Naive thymus-derived CD4-positive, alpha-beta T cell (primary cell): ENCODE measurements around the gene PNISR. TPM values are rescaled to one million over a fixed set of nuclear protein-coding genes. Genes with fewer than 3 reads are reported as not detected.

ENCODE experiments used
- ATAC-seq: fragments of 150-1000 bp; cut with Tn5 transposase; 2 replicates; pipeline ENCODE4 v1.10.0; 2021; ENCODE audit warnings: mild to moderate bottlenecking, moderate library complexity
- CTCF ChIA-PET: fragments of 350-600 bp; sonication (Branson Sonifier 250); formaldehyde crosslinking; loops from one replicate; lab custom pipeline; 2021; ENCODE audit warnings: antibody characterized with exemption; lab: Charles Lee
- POLR2A ChIA-PET: fragments of 350-600 bp; sonication (Branson Sonifier 250); formaldehyde crosslinking; loops from one replicate; lab custom pipeline; 2021; ENCODE audit warnings: antibody characterized with exemption, inconsistent platforms; lab: Charles Lee
- DNase-seq, 9 donors: peaks; one replicate each; pipeline versions ENCODE4 v3.0.0 to v3.0.0-alpha.2; 2020 to 2022; ENCODE audit warnings: mixed read lengths in 1 of 9
- H3K27ac ChIP-seq: one replicate; pipeline ENCODE4 v1.7.0; 2013; ENCODE audit warnings: mild to moderate bottlenecking, low read depth, low read length, moderate library complexity
- H3K27me3 ChIP-seq, 2 donors: one replicate each; pipeline ENCODE4 v1.7.0; 2013; ENCODE audit warnings: low read length in 2 of 2, mild to moderate bottlenecking in 2 of 2, moderate library complexity in 2 of 2; ENCODE audit not compliant: control insufficient read depth in 2 of 2, insufficient read depth in 2 of 2
- H3K36me3 ChIP-seq, 3 experiments: 1 replicate in 2 of 3; 2 replicates in 1 of 3; pipeline ENCODE4 v1.7.0; 2013; ENCODE audit warnings: low read length in 3 of 3, mild to moderate bottlenecking in 3 of 3, moderate library complexity in 1 of 3; ENCODE audit not compliant: insufficient read depth in 3 of 3, control insufficient read depth in 2 of 3
- H3K4me1 ChIP-seq, 2 donors: one replicate each; pipeline ENCODE4 v1.7.0; 2013; ENCODE audit warnings: low read length in 2 of 2, mild to moderate bottlenecking in 2 of 2, moderate library complexity in 1 of 2; ENCODE audit not compliant: control insufficient read depth in 2 of 2, insufficient read depth in 2 of 2
- H3K4me3 ChIP-seq: 2 replicates; pipeline ENCODE4 v1.7.0; 2013; ENCODE audit warnings: mild to moderate bottlenecking, low read length
- H3K9me3 ChIP-seq, 3 experiments: 1 replicate in 2 of 3; 2 replicates in 1 of 3; pipeline ENCODE4 v1.7.0; 2013; ENCODE audit warnings: low read length in 3 of 3; ENCODE audit not compliant: control insufficient read depth in 2 of 3
- H3K27ac Mint-ChIP-seq, 9 donors: one replicate each; pipeline ENCODE4 v1.8.0; 2020 to 2022; ENCODE audit warnings: mixed read lengths in 9 of 9, mild to moderate bottlenecking in 8 of 9, moderate library complexity in 5 of 9, inconsistent platforms in 2 of 9
- H3K27me3 Mint-ChIP-seq, 5 donors: one replicate each; pipeline ENCODE4 v1.8.0; 2021 to 2022; ENCODE audit warnings: mixed read lengths in 5 of 5, mild to moderate bottlenecking in 1 of 5
- H3K36me3 Mint-ChIP-seq, 5 donors: one replicate each; pipeline ENCODE4 v1.8.0; 2020 to 2022; ENCODE audit warnings: mixed read lengths in 5 of 5, mild to moderate bottlenecking in 3 of 5, inconsistent platforms in 1 of 5
- H3K4me1 Mint-ChIP-seq, 7 donors: one replicate each; pipeline ENCODE4 v1.8.0; 2020 to 2022; ENCODE audit warnings: mixed read lengths in 7 of 7, mild to moderate bottlenecking in 3 of 7, inconsistent platforms in 1 of 7
- H3K4me3 Mint-ChIP-seq, 10 donors: one replicate each; pipeline ENCODE4 v1.8.0; 2020 to 2022; ENCODE audit warnings: mild to moderate bottlenecking in 10 of 10, mixed read lengths in 10 of 10, moderate library complexity in 6 of 10, inconsistent platforms in 2 of 10
- H3K9me3 Mint-ChIP-seq, 11 donors: one replicate each; pipeline ENCODE4 v1.8.0; 2020 to 2022; ENCODE audit warnings: mixed read lengths in 11 of 11, mild to moderate bottlenecking in 4 of 11, inconsistent platforms in 1 of 11, moderate library complexity in 1 of 11
- intact Hi-C, 2 donors: fragments of 100-400 bp; cut with micrococcal nuclease; formaldehyde crosslinking; loops; one replicate each; pipeline ENCODE4 v1.15.1; 2023
- polyA plus RNA-seq, 2 donors: library from polyadenylated mRNA; unstranded; fragments of 300-500 nt; fragmentation: Illumina TruSeq; gene quantifications; one replicate each; pipeline ENCODE4 v1.2.3, GENCODE V29; 2021
- total RNA-seq, 6 experiments: library from RNA in 5 of 6; stranded (reverse) in 5 of 6; gene quantifications; 1 replicate in 5 of 6; 2 replicates in 1 of 6; pipeline ENCODE4 v1.2.3 and lab custom pipeline; 2021 to 2026

PNISR gene
- total and polyA plus RNA-seq, 7 experiments from 2014 or later, result 75.2 to 423 (median 240) TPM

DNA sequence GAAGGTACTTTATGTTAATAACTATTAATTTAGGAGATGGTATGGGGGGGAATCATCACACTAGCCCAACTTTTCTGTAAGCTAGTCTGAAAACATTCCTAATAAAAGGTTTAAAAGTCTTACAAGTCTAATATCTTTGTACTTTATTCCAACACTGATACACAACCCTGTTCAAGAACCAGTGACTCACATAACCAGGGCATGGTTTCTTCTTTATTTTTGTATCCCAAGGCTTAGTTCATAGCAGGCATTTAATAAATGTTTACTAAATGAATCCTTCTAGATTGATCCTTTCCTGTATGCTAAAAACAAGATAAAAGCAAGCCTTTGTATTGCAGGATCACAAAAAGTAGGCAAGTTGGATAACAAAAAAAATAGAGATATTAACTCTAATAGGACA lies 9.7 kb downstream of the PNISR start:
- peaks cover 33 to 86% (median 76%) of the 10 kb centered on the region in 7 donors for H3K4me1 Mint-ChIP-seq
- H3K27me3 Mint-ChIP-seq, result no peaks in the 10 kb centered on the region
- no peaks in the 10 kb centered on the region for H3K9me3 ChIP-seq
- ATAC-seq (no peak), DNase-seq (no peak)
- H3K4me3 ChIP-seq, result no peak overlapping the region
- peaks cover 0 to 20% (median 7%) of the 10 kb centered on the region in 3 experiments for H3K36me3 ChIP-seq
- no peak overlapping the region for H3K27ac ChIP-seq
- H3K9me3 Mint-ChIP-seq, result no peaks in the 10 kb centered on the region
- POLR2A ChIA-PET, result no interaction called here
- intact Hi-C loops, result loop anchor here (1.0 to 2.0 kb wide), 2 partner anchors 8 to 17 kb away; no protein-coding TSS in a partner anchor
- H3K27me3 ChIP-seq, result no peaks in the 10 kb centered on the region
- CTCF ChIA-PET, result interaction anchor here (0.6 kb wide), 1 partner anchor 22 kb away, joined by 3 read pairs; no protein-coding TSS in a partner anchor
- H3K4me3 Mint-ChIP-seq, result peak overlapping the region in 4 of 10 donors; percentile 16 to 52 (median 33)
- H3K4me1 ChIP-seq, result peaks cover 24 to 26% of the 10 kb centered on the region in 2 donors
- H3K36me3 Mint-ChIP-seq, result peaks cover 0 to 34% (median 11%) of the 10 kb centered on the region in 5 donors
- H3K27ac Mint-ChIP-seq, result peak overlapping the region in 1 of 9 donors; percentile 47

DNA sequence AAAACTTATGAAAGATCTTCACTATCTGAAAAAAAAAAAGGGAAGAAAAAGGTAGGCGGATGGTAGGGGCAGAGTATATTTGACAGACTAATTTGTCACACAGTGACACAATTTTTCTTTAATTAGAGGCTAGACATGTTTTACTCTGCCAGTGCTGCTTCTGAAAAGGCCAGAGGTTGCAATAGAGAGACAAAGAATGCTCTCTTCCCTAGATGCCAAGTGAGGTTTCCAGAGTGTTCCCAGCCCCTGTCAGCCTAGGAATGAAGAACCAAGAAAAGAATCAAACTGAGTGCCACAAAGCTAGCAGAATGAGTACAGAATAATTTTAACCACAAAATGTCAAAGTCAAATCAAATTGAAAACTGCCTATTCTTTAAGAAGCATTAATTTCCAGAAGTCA lies 13.0 kb downstream of the PNISR start:
- ChIA-PET CTCF (no interaction called here), POLR2A (no interaction called here)
- Histone ChIP-seq H3K9me3 (no peaks in the 10 kb centered on the region), H3K27ac (no peak overlapping the region), H3K36me3 (peaks cover 16 to 42% (median 21%) of the 10 kb centered on the region in 3 experiments), H3K4me3 (no peak overlapping the region), H3K27me3 (no peaks in the 10 kb centered on the region), H3K4me1 (peaks cover 14 to 21% of the 10 kb centered on the region in 2 donors)
- peaks cover 22 to 62% (median 53%) of the 10 kb centered on the region in 7 donors for H3K4me1 Mint-ChIP-seq
- intact Hi-C loops, result no loop called here
- DNase-seq (no peak), ATAC-seq (no peak)
- H3K27me3 Mint-ChIP-seq, result no peaks in the 10 kb centered on the region
- no peaks in the 10 kb centered on the region for H3K9me3 Mint-ChIP-seq
- H3K36me3 Mint-ChIP-seq, result peaks cover 7 to 52% (median 16%) of the 10 kb centered on the region in 5 donors
- peak overlapping the region in 4 of 9 donors; percentile 13 to 88 (median 42) for H3K27ac Mint-ChIP-seq
- H3K4me3 Mint-ChIP-seq, result no peak overlapping the region

DNA sequence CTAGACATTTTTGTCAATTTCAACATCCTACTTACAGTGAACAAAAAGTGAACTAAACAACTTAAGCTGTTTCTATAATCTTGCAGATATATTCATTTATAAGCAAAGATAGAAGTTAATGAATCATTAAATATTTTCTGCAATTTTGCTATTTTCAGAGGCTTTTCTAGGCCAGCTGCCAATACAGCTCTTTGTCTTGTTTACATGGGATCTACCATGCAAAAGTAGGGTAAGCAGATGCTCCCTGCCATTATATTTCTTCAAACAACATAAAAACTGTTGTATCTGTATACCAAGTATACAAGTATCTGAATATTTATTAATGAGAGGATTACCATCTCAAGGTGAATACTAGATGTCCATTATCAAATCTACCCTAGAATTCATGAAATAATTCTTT lies 15.4 kb downstream of the PNISR start:
- no peak overlapping the region for H3K4me3 ChIP-seq
- H3K27ac ChIP-seq, result no peak overlapping the region
- ATAC-seq, result no peak
- peak overlapping the region in 1 of 9 donors; percentile 52 for H3K27ac Mint-ChIP-seq
- intact Hi-C loops, result no loop called here
- DNase-seq, result no peak
- no peaks in the 10 kb centered on the region for H3K9me3 Mint-ChIP-seq
- H3K9me3 ChIP-seq, result no peaks in the 10 kb centered on the region
- peaks cover 12 to 42% (median 35%) of the 10 kb centered on the region in 7 donors for H3K4me1 Mint-ChIP-seq
- H3K4me3 Mint-ChIP-seq, result no peak overlapping the region
- H3K4me1 ChIP-seq, result peaks cover 3 to 9% of the 10 kb centered on the region in 2 donors
- H3K27me3 Mint-ChIP-seq, result no peaks in the 10 kb centered on the region
- H3K36me3 ChIP-seq, result peaks cover 24 to 65% (median 29%) of the 10 kb centered on the region in 3 experiments
- POLR2A ChIA-PET, result interaction anchor here (0.6 to 1.8 kb wide), 2 partner anchors 13 to 15 kb away, joined by 3 to 4 read pairs; partner anchors contain the start of gene PNISR
- H3K36me3 Mint-ChIP-seq, result peaks cover 7 to 62% (median 23%) of the 10 kb centered on the region in 5 donors
- CTCF ChIA-PET, result interaction anchor here (0.6 kb wide), 1 partner anchor 79 kb away, joined by 3 read pairs; no protein-coding TSS in a partner anchor
- H3K27me3 ChIP-seq, result no peaks in the 10 kb centered on the region

DNA sequence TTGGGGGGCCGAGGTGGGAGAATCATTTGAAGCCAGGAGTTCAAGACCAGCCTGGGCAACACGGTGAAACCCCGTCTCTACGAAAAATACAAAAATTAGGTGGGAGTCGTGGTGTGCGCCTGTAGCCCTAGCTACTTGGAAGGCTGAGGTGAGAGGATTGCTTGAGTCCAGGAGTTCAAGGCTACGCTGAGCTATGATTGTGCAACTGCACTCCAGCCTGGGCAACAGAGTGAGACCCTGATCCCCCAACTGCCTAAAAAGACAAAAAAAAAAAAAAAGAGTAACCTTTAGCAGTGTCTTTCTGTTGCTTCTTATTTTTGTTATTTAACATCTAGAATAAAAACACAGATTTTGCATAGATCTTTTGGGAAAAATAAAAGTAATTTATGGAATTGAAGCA lies 18.0 kb downstream of the PNISR start:
- CTCF ChIA-PET, result no interaction called here
- DNase-seq, result no peak
- no peaks in the 10 kb centered on the region for H3K9me3 Mint-ChIP-seq
- no peaks in the 10 kb centered on the region for H3K27me3 ChIP-seq
- peaks cover 7 to 19% (median 14%) of the 10 kb centered on the region in 7 donors for H3K4me1 Mint-ChIP-seq
- POLR2A ChIA-PET, result interaction anchor here (0.5 to 1.0 kb wide), 3 partner anchors 10 to 14 kb away, joined by 3 read pairs; partner anchors contain the start of gene COQ3
- H3K4me1 ChIP-seq, result no peaks in the 10 kb centered on the region
- H3K36me3 ChIP-seq, result peaks cover 42 to 84% (median 42%) of the 10 kb centered on the region in 3 experiments
- intact Hi-C loops, result no loop called here
- no peak for ATAC-seq
- H3K4me3 Mint-ChIP-seq, result no peak overlapping the region
- no peak overlapping the region for H3K27ac ChIP-seq
- no peak overlapping the region for H3K27ac Mint-ChIP-seq
- peaks cover 7 to 60% (median 39%) of the 10 kb centered on the region in 5 donors for H3K36me3 Mint-ChIP-seq
- H3K27me3 Mint-ChIP-seq, result no peaks in the 10 kb centered on the region
- no peaks in the 10 kb centered on the region for H3K9me3 ChIP-seq
- no peak overlapping the region for H3K4me3 ChIP-seq

DNA sequence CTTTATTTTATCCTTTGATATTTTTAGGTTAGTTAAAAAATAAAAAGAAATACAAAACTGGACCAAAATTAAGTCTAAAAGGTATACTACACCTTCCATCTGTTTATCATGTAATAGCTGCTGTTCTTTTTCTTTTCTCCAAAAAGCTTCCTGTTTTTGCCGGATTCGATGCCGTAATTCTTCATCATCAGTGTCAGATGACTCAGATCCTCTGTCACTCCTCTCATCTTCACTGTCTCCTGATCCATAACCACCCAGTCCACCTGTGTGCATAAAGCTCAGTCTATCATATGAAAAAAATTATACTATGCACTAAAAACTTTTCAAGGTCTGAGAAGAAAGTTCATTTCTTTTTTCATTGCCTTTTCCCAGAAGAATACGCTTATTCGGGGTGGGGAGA lies 22.7 kb downstream of the PNISR start:
- POLR2A ChIA-PET, result interaction anchor here (0.6 to 1.3 kb wide), 4 partner anchors 9 to 16 kb away, joined by 3 to 5 read pairs (median 4); partner anchors contain the start of gene COQ3
- peaks cover 0 to 4% (median 0%) of the 10 kb centered on the region in 11 donors for H3K9me3 Mint-ChIP-seq
- intact Hi-C loops, result loop anchor here in 1 of 2 donors (2.0 kb wide), 1 partner anchor 14 kb away; no protein-coding TSS in a partner anchor

DNA sequence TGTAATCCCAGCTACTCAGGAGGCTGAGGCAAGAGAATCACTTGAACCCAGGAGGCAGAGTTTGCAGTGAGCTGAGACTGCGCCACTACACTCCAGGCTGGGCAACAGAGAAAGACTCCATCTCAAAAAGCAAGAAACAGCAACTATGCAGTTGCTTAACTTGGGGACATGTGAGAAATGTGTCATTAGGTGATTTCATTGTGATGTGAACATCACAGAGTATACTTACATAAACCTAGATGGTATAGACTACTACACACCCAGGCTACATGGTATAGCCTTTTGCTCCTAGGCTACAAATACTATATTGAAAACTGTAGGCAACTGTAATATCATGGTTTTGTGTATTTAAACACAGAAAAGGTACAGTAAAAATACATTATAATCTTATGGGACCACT lies 27.8 kb downstream of the PNISR start:
- Mint-ChIP-seq H3K9me3 (peaks cover 0 to 4% (median 0%) of the 10 kb centered on the region in 11 donors), H3K4me3 (no peak overlapping the region), H3K27me3 (no peaks in the 10 kb centered on the region), H3K4me1 (peaks cover 6 to 28% (median 16%) of the 10 kb centered on the region in 7 donors), H3K27ac (peak overlapping the region in 3 of 9 donors; percentile 8 to 61 (median 16)), H3K36me3 (peaks cover 11 to 20% (median 17%) of the 10 kb centered on the region in 5 donors)
- POLR2A ChIA-PET, result interaction anchor here (0.7 to 4.5 kb wide), 3 partner anchors 10 to 28 kb away, joined by 3 to 34 read pairs (median 3); partner anchors contain the start of gene PNISR
- Histone ChIP-seq H3K27ac (no peak overlapping the region), H3K27me3 (no peaks in the 10 kb centered on the region), H3K4me3 (no peak overlapping the region), H3K9me3 (no peaks in the 10 kb centered on the region), H3K36me3 (peaks cover 9 to 28% (median 15%) of the 10 kb centered on the region in 3 experiments), H3K4me1 (peaks cover 0 to 3% of the 10 kb centered on the region in 2 donors)
- intact Hi-C loops, result no loop called here
- ATAC-seq, result peak; percentile 28
- CTCF ChIA-PET, result no interaction called here
- no peak for DNase-seq

More for the DNA sequence above, 22.7 kb downstream of the PNISR start:
- CTCF ChIA-PET, result interaction anchor here (0.5 kb wide), 1 partner anchor 66 kb away, joined by 3 read pairs; no protein-coding TSS in a partner anchor
- Mint-ChIP-seq H3K4me1 (peaks cover 0 to 2% (median 0%) of the 10 kb centered on the region in 7 donors), H3K4me3 (no peak overlapping the region), H3K36me3 (peaks cover 11 to 53% (median 42%) of the 10 kb centered on the region in 5 donors), H3K27me3 (no peaks in the 10 kb centered on the region), H3K27ac (peak overlapping the region in 1 of 9 donors; percentile 5)
- Histone ChIP-seq H3K4me3 (no peak overlapping the region), H3K36me3 (peaks cover 33 to 73% (median 49%) of the 10 kb centered on the region in 3 experiments), H3K4me1 (no peaks in the 10 kb centered on the region), H3K27me3 (no peaks in the 10 kb centered on the region), H3K27ac (no peak overlapping the region), H3K9me3 (no peaks in the 10 kb centered on the region)
- ATAC-seq (no peak), DNase-seq (no peak)
